HG02763 (cell line): ENCODE measurements around the gene IGF2BP3.
A peak's percentile ranks its signal among the peaks of the same experiment; 100 is the strongest.

Experiments used
- ATAC-seq: cut with Tn5 transposase; IDR thresholded peaks from one replicate; pipeline ENCODE4 v1.9.1; 2021; ENCODE audit warnings: mild to moderate bottlenecking, moderate library complexity; ENCODE audit not compliant: unreplicated experiment

Gene IGF2BP3

GRCh38 chr7:23272275-23272674 is 198.0 kb downstream of the IGF2BP3 start:
- ATAC-seq, result no peak

GRCh38 chr7:23268746-23269145 is 201.5 kb downstream of the IGF2BP3 start:
- no peak for ATAC-seq

- no peak for ATAC-seq
These were observed 202.1 kb downstream of the IGF2BP3 start for GRCh38 chr7:23268167-23268566.

- ATAC-seq, result no peak
These were observed 202.9 kb downstream of the IGF2BP3 start for GRCh38 chr7:23267357-23267756.

GRCh38 chr7:23266918-23267317 is 203.4 kb downstream of the IGF2BP3 start:
- no peak for ATAC-seq

- no peak for ATAC-seq
These were observed 205.3 kb downstream of the IGF2BP3 start for GRCh38 chr7:23264916-23265458.

- ATAC-seq, result peak; percentile 66
These were observed 208.3 kb downstream of the IGF2BP3 start for GRCh38 chr7:23261843-23262452.

GRCh38 chr7:23260371-23260770 is 209.9 kb downstream of the IGF2BP3 start:
- ATAC-seq, result no peak
